Lung (tissue), 12 donors: ENCODE data around the gene SPAG9. TPM values are rescaled to one million over a fixed set of nuclear protein-coding genes. Genes with fewer than 3 reads are reported as not detected.

Experiments
- ATAC-seq: fragments of 200-7000 bp; cut with Tn5 transposase; one replicate; pipeline ENCODE4 v1.9.1; 2020; ENCODE audit warnings: moderate number of reproducible peaks; ENCODE audit not compliant: insufficient read depth, low FRiP score
- DNase-seq, 3 donors: peaks; one replicate each; pipeline ENCODE4 v3.0.0-alpha.2; 2013 to 2017
- H3K27ac ChIP-seq, 2 donors: one replicate each; pipeline ENCODE4 v1.5.1; 2013; ENCODE audit warnings: mild to moderate bottlenecking in 2 of 2, moderate library complexity in 2 of 2, control low read depth in 1 of 2, inconsistent platforms in 1 of 2, low read depth in 1 of 2, low read length in 1 of 2
- H3K27me3 ChIP-seq, 3 donors: one replicate each; pipeline ENCODE4 v1.5.1; 2013; ENCODE audit warnings: low read length in 2 of 3; ENCODE audit not compliant: control insufficient read depth in 3 of 3, insufficient read depth in 3 of 3
- H3K36me3 ChIP-seq, 4 donors: one replicate each; pipeline ENCODE4 v1.5.1; 2013; ENCODE audit warnings: low read length in 4 of 4, mild to moderate bottlenecking in 1 of 4, moderate library complexity in 1 of 4; ENCODE audit not compliant: control insufficient read depth in 4 of 4, insufficient read depth in 4 of 4
- H3K4me1 ChIP-seq, 5 donors: one replicate each; pipeline ENCODE4 v1.5.1; 2013; ENCODE audit warnings: low read length in 5 of 5, mild to moderate bottlenecking in 2 of 5, moderate library complexity in 1 of 5; ENCODE audit not compliant: control insufficient read depth in 5 of 5, insufficient read depth in 5 of 5
- H3K4me3 ChIP-seq: one replicate; pipeline ENCODE4 v1.5.1; 2013; ENCODE audit warnings: mild to moderate bottlenecking, control low read depth, moderate library complexity
- H3K9ac ChIP-seq, 2 donors: one replicate each; pipeline ENCODE4 v1.5.1; 2013; ENCODE audit warnings: low read length in 2 of 2, control low read depth in 1 of 2; ENCODE audit not compliant: insufficient read depth in 1 of 2
- H3K9me3 ChIP-seq, 4 donors: one replicate each; pipeline ENCODE4 v1.5.1; 2013; ENCODE audit warnings: low read length in 3 of 4, mild to moderate bottlenecking in 1 of 4, moderate library complexity in 1 of 4; ENCODE audit not compliant: control insufficient read depth in 4 of 4, insufficient read depth in 3 of 4
- WGBS, 2 donors: extraction: QIAGEN DNeasy Blood & Tissue Kit; methylation state at CpG; one replicate each; pipeline ENCODE4 v1.1.7; 2013; 5-methylcytosine and 5-hydroxymethylcytosine counted together
- polyA plus RNA-seq, 2 donors: library from polyadenylated mRNA; stranded (reverse); fragments of 200-250 nt; gene quantifications; one replicate each; pipeline ENCODE4 v1.2.1, GENCODE V29; 2013
- total RNA-seq, 2 donors: library from RNA; depleted of rRNA in 1 of 2; stranded (reverse); fragments of >200 nt in 1 of 2; gene quantifications; one replicate each; pipeline ENCODE4 v1.2.1, GENCODE V29; 2014 to 2021
- TF ChIP-seq, protein P1 (sequence below): IDR thresholded peaks from 2 replicates; pipeline ENCODE4 v1.5.1; 2012; ENCODE audit warnings: mild to moderate bottlenecking; ENCODE audit errors: control extremely low read depth, extremely low read depth
- donor health status: control.
- donor health status: control.
- donor health status: Bipolar disorder and iron deficiency.
- donor health status: healthy.
- donor health status: DM: yes; HTN: yes; CAD: no.

SPAG9 gene
- total and polyA plus RNA-seq, 4 donors, result 37.2 to 174 (median 75.2) TPM

DNA sequence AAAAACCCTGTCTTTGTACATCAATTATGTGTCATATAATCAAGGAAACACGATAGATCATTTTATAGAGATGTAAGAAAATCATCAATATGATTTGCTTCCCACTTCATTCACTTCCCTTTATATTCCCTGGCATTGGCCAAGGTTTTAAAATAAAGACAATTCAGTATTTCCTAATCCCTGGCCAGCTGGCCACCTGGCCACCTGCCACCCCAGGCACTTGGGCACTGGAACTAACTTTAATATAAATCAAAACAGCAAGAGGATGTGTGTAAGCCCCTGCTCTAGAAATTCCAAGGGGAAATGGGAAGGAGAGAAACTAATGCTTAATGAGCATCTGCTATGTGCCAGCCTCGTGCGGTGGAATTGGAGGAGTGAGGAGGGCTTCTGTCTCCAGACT, 195.9 kb downstream of the SPAG9 start:
- no peaks in the 10 kb centered on the region for H3K27me3 ChIP-seq
- H3K4me3 ChIP-seq, result no peak overlapping the region
- H3K27ac ChIP-seq, result no peak overlapping the region
- WGBS, 2 donors, result 75 to 78% methylated on average over 3 of the region's 3 CpGs
- H3K4me1 ChIP-seq, result peaks cover 0 to 8% (median 0%) of the 10 kb centered on the region in 5 donors
- no peaks in the 10 kb centered on the region for H3K9me3 ChIP-seq
- DNase-seq, result no peak
- ATAC-seq, result no peak
- TF ChIP-seq, protein P1, sequence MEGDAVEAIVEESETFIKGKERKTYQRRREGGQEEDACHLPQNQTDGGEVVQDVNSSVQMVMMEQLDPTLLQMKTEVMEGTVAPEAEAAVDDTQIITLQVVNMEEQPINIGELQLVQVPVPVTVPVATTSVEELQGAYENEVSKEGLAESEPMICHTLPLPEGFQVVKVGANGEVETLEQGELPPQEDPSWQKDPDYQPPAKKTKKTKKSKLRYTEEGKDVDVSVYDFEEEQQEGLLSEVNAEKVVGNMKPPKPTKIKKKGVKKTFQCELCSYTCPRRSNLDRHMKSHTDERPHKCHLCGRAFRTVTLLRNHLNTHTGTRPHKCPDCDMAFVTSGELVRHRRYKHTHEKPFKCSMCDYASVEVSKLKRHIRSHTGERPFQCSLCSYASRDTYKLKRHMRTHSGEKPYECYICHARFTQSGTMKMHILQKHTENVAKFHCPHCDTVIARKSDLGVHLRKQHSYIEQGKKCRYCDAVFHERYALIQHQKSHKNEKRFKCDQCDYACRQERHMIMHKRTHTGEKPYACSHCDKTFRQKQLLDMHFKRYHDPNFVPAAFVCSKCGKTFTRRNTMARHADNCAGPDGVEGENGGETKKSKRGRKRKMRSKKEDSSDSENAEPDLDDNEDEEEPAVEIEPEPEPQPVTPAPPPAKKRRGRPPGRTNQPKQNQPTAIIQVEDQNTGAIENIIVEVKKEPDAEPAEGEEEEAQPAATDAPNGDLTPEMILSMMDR, result no peak
- H3K9ac ChIP-seq, result no peak overlapping the region
- no peaks in the 10 kb centered on the region for H3K36me3 ChIP-seq

DNA sequence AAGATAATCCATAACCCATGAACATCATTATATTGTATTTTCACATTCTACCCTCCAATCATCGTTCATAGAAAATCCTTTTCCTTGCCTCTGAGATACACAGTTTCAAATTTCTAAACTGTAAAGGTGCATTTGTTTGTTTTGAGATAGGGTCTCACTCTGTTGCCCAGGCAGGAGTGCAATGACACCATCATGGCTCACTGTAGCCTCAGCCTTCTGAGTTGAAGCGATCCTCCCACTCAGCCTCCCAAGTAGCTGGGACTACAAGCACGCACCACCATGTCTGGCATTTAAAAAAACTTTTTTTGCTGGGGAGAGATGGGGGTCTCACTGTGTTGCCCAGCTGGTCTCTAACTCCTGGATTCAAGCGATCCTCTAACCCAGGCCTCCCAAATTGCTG, 196.4 kb downstream of the SPAG9 start:
- TF ChIP-seq, protein P1, result no peak
- WGBS, 2 donors, result 96 to 98% methylated on average over 4 of the region's 4 CpGs
- Histone ChIP-seq H3K4me3 (no peak overlapping the region), H3K9me3 (no peaks in the 10 kb centered on the region), H3K9ac (no peak overlapping the region), H3K4me1 (peaks cover 0 to 11% (median 0%) of the 10 kb centered on the region in 5 donors), H3K27me3 (no peaks in the 10 kb centered on the region), H3K27ac (no peak overlapping the region), H3K36me3 (no peaks in the 10 kb centered on the region)
- ATAC-seq, result no peak
- no peak for DNase-seq

DNA sequence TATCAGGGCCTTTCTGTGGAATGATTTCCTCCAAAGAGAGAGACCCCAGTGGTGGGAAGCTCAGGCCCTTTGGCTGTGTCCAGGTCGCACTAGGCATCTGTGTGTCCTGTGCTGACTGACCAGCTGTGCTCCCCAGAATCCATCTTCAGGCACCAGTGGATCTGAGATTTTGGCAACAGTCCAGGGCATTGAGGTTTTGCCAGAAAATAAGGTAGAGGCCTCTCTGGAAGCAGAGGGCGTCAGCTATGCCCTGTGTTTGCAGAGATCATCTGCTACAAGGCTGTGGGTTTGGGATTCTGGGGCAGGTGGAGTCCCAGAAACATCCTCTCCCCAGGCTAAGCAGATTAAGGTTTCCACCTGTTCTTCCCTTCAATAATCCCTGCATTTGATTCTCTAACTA, 197.1 kb downstream of the SPAG9 start:
- WGBS, 2 donors, result 84 to 87% methylated on average over 2 of the region's 2 CpGs
- Histone ChIP-seq H3K4me3 (no peak overlapping the region), H3K9me3 (no peaks in the 10 kb centered on the region), H3K27me3 (no peaks in the 10 kb centered on the region), H3K9ac (no peak overlapping the region), H3K4me1 (peaks cover 0 to 16% (median 0%) of the 10 kb centered on the region in 5 donors), H3K36me3 (no peaks in the 10 kb centered on the region), H3K27ac (no peak overlapping the region)
- no peak for ATAC-seq
- DNase-seq, result no peak
- TF ChIP-seq, protein P1, result no peak

DNA sequence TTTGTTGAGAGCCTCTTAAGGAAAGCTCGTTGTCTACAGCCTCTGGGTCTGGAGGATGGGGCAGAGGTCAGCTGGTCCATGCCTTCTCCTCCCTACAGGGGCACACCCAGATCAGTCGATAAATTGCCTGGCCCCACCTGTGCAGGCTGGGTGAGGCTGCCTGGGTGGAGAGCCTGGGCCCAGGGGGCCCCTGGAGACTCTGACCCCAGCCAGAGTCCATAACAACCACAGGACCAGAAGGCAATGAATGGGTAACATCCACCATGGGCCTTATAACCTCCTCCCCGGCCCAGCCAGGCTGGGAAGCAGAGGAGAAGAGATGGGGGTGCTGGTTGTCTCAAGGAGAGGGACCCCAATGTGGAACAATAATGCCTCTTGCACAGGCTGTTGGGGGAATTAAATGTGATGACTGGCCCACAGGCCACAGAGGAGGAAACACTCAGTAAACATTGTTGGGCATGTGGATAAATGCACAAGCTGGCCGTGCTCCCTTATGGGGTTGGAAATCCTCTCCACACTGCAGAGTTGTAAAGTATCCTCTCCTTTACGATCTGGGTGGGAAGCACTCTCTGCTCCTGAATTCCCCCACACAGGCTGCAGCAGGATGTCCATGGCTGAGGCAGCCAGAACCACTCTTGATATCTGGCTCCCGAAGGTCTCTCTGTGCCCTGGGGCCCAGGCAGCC, 197.8 kb downstream of the SPAG9 start:
- Histone ChIP-seq H3K27me3 (no peaks in the 10 kb centered on the region), H3K9ac (no peak overlapping the region), H3K36me3 (no peaks in the 10 kb centered on the region), H3K9me3 (no peaks in the 10 kb centered on the region), H3K4me1 (peaks cover 0 to 24% (median 0%) of the 10 kb centered on the region in 5 donors), H3K4me3 (no peak overlapping the region), H3K27ac (no peak overlapping the region)
- TF ChIP-seq, protein P1, result no peak
- ATAC-seq, result no peak
- DNase-seq, result no peak
- 84 to 85% methylated on average over 6 of the region's 6 CpGs for WGBS, 2 donors
